GM19467 (cell line): ENCODE data around the gene SLC2A4RG.

Source experiments
- ATAC-seq: cut with Tn5 transposase; IDR thresholded peaks from one replicate; pipeline ENCODE4 v1.9.1; 2021; ENCODE audit warnings: mild to moderate bottlenecking, moderate library complexity; ENCODE audit not compliant: unreplicated experiment

Gene SLC2A4RG

GRCh38 chr20:63740627-63741353, 1.2 kb downstream of the SLC2A4RG start:
- ATAC-seq: no peak

- ATAC-seq: no peak
Observed at GRCh38 chr20:63741354-63741675, 1.7 kb downstream of the SLC2A4RG start.

GRCh38 chr20:63741676-63742380, 2.3 kb downstream of the SLC2A4RG start:
- no peak for ATAC-seq

GRCh38 chr20:63742381-63743024, 2.9 kb downstream of the SLC2A4RG start:
- ATAC-seq: no peak

- no peak for ATAC-seq
Observed at GRCh38 chr20:63743210-63743970, 3.8 kb downstream of the SLC2A4RG start.

GRCh38 chr20:63744158-63744557, 4.6 kb downstream of the SLC2A4RG start:
- ATAC-seq: no peak

GRCh38 chr20:63744574-63745423, 5.2 kb downstream of the SLC2A4RG start:
- ATAC-seq: no peak

- no peak for ATAC-seq
Observed at GRCh38 chr20:63745424-63745805, 5.8 kb downstream of the SLC2A4RG start.

GRCh38 chr20:63745961-63746731, 6.6 kb downstream of the SLC2A4RG start:
- ATAC-seq: no peak

GRCh38 chr20:63746751-63747315, 7.3 kb downstream of the SLC2A4RG start:
- no peak for ATAC-seq

- ATAC-seq: no peak
Observed at GRCh38 chr20:63747622-63748069, 8.1 kb downstream of the SLC2A4RG start.

GRCh38 chr20:63748070-63748933, 8.7 kb downstream of the SLC2A4RG start:
- no peak for ATAC-seq

GRCh38 chr20:63748934-63749270, 9.3 kb downstream of the SLC2A4RG start:
- ATAC-seq: no peak

- ATAC-seq: no peak
Observed at GRCh38 chr20:63749597-63750508, 10.3 kb downstream of the SLC2A4RG start.

- no peak for ATAC-seq
Observed at GRCh38 chr20:63750807-63751470, 11.4 kb downstream of the SLC2A4RG start.

GRCh38 chr20:63751471-63752271, 12.1 kb downstream of the SLC2A4RG start:
- ATAC-seq: no peak
